ENCODE results near the gene MC5R.

Gene MC5R

GRCh38 chr18:13823707-13824395 lies at the start of gene MC5R:
TSS of gene MC5R (plus strand) at chr18:13824149. CDS start at chr18:13825766, 1,617 bp downstream.
- peak; percentile 50 to 61 for DNase-seq (ENCODE audit: low read depth in 1 of 2, low spot score in 1 of 2)

- no peak for DNase-seq (ENCODE audit: low read depth in 1 of 2, low spot score in 1 of 2)
Observed at GRCh38 chr18:13775058-13775457, 48.9 kb upstream of the MC5R start.

- no peak for DNase-seq (ENCODE audit: low read depth in 1 of 2, low spot score in 1 of 2)
Observed at GRCh38 chr18:13791181-13791580, 32.8 kb upstream of the MC5R start.

GRCh38 chr18:13793819-13794218 lies 30.1 kb upstream of the MC5R start:
- no peak for DNase-seq (ENCODE audit: low read depth in 1 of 2, low spot score in 1 of 2)

GRCh38 chr18:13796515-13796914 lies 27.4 kb upstream of the MC5R start:
- no peak for DNase-seq (ENCODE audit: low read depth in 1 of 2, low spot score in 1 of 2)

GRCh38 chr18:13797157-13797611 lies 26.8 kb upstream of the MC5R start:
- no peak for DNase-seq (ENCODE audit: low read depth in 1 of 2, low spot score in 1 of 2)

- no peak for DNase-seq (ENCODE audit: low read depth in 1 of 2, low spot score in 1 of 2)
Observed at GRCh38 chr18:13799396-13799795, 24.6 kb upstream of the MC5R start.

- DNase-seq (ENCODE audit: low read depth in 1 of 2, low spot score in 1 of 2), result no peak
Observed at GRCh38 chr18:13800505-13801259, 23.3 kb upstream of the MC5R start.

DNA sequence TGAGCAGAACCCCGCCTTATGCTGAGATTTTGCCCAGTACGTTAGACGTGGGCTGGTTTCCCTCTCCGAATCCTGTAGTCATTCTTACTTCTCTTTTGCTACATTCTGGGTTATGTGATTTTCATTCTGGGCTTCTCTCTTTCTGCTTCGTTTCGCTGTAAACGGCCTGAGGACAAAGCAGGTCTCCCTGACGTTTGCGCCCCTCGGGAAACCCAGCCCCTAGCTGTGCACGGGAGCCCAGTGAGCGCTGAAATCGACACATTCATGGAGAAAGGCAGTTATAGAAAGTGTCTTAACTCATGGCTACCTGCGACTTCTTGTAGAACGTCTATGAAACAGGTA lies 22.7 kb upstream of the MC5R start:
- no peak for DNase-seq (ENCODE audit: low read depth in 1 of 2, low spot score in 1 of 2)

DNA sequence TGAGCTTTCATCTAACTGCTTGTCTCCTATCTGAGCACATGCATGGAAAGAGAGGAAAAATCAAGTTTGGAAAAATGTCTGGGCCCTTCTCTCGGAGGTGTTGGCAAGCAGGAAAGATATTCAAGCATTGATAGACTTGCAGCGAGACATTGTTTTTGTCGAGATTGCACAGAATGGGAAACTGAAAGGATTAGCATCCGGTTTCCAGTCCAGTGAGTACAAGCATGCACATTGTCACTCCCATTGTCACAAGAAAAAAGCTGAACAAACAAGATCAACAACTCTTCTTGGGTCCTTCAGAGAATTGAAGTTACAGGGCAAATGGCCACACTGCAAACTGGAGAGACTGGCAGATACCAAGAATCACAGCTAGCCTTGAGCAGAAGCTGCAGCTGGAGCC lies 19.6 kb upstream of the MC5R start:
- no peak for DNase-seq (ENCODE audit: low read depth in 1 of 2, low spot score in 1 of 2)

DNA sequence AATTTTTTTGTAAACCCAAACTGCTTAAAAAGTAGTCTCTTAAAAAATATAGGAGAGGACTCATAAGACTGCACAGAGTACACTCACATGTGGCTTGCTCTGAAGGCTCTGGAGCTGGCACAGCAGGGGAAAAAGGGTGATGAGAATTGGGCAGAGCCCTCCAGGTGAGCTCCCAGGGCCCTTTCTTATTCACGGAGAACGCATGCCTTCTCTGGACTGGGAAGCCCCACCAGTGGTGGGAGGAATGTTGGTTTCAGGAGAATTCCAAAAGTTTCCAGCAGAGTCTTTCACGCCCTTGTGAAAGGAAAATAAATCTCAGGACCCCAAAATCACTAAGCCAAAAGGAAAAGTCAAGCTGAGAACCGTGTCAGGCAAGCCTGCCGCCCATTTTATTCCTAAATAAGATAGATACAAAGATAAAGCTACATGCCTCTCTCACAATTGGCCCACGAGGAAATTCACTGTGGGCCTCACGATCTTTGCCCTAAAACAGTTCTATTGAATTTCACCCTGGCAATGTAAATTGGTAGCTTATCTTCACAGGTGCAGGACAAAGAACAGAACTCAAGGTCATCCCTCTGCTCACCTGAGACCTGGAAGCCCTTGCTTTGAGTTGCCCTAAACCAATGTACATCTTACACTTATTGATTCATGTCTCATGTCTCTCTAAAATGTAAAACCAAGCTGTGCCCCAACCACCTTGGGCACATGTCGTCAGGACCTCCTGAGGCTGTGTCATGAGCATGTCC lies 15.5 kb upstream of the MC5R start:
- DNase-seq (ENCODE audit: low read depth in 1 of 2, low spot score in 1 of 2), result no peak

DNA sequence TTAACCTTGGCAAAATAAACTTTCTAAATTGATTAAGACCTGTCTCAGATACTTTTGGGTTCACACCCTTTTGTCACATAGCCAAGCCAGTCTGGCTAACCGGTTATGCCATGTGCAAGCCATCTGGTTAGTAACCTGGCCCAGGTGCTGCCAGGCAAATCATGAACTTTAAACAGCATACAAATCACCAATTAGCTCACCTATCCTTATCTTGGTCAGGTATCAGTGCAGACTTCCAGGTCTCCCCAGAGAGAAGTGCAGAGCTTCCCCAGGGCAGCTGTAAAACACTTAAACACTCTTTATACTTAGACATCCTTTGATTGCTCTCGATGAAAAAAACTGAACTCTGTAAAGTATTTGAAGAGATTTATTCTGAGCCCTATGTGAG lies 14.9 kb upstream of the MC5R start:
- no peak for DNase-seq (ENCODE audit: low read depth in 1 of 2, low spot score in 1 of 2)

GRCh38 chr18:13809531-13810255 lies 14.3 kb upstream of the MC5R start:
- no peak for DNase-seq (ENCODE audit: low read depth in 1 of 2, low spot score in 1 of 2)

GRCh38 chr18:13810950-13811485 lies 12.9 kb upstream of the MC5R start:
- no peak for DNase-seq (ENCODE audit: low read depth in 1 of 2, low spot score in 1 of 2)

DNA sequence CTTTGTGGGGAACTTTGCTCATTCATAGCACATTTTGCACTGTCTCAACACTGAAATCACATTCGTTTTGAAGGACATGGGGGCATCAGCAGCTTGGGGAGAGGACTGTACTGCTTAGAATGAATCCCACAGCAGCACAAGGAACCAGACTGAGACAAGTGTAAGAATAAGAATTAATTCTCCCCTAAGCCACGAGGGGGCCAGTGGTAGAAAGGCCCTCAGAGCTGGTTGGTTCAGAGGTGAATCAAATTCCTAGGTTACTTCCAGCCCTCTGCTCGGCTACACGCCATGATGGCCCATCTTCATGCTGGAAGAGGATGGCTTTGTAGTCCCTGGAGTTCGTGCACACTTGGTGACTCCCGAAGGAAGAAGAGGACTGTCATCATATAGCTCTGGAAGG lies 12.0 kb upstream of the MC5R start:
- no peak for DNase-seq (ENCODE audit: low read depth in 1 of 2, low spot score in 1 of 2)

- DNase-seq (ENCODE audit: low read depth in 1 of 2, low spot score in 1 of 2), result peak in 1 of 2 donors; percentile 48
Observed at GRCh38 chr18:13813271-13813849, 10.6 kb upstream of the MC5R start.

DNA sequence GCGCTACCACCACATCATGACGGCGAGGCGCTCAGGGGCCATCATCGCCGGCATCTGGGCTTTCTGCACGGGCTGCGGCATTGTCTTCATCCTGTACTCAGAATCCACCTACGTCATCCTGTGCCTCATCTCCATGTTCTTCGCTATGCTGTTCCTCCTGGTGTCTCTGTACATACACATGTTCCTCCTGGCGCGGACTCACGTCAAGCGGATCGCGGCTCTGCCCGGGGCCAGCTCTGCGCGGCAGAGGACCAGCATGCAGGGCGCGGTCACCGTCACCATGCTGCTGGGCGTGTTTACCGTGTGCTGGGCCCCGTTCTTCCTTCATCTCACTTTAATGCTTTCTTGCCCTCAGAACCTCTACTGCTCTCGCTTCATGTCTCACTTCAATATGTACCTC lies 2.3 kb downstream of the MC5R start:
- DNase-seq (ENCODE audit: low read depth in 1 of 2, low spot score in 1 of 2), result no peak

DNA sequence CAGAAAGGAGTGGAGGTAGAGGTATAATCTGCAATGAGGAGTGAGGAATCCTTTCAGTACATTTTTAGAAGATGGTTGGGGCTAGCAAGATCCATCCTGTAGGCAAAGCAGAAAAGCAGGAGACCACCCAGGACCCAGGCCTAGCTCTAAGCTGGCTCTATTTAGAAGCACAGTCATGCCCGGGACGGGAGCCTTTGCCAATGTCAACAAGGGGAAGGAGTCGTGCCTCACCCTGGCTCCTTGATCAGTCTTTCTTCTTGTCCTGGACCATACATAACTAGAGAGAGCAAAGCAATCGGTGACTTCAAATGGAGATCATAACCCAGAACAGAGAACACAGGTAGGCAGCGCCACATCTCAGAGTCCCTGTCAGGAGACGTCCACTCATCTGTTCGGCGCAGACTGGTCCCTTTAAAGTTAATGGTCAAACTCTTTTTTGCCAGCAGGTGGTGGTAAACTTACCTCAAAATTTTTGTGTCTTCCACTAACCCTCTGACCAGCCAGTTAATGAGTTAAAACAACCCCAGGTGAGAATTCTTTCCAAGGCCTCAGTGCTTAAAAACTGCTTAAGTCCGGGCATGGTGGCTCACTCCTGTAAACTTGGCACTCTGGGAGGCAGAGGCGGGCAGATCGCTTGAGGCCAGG lies 8.0 kb downstream of the MC5R start:
- DNase-seq (ENCODE audit: low read depth in 1 of 2, low spot score in 1 of 2), result no peak

DNA sequence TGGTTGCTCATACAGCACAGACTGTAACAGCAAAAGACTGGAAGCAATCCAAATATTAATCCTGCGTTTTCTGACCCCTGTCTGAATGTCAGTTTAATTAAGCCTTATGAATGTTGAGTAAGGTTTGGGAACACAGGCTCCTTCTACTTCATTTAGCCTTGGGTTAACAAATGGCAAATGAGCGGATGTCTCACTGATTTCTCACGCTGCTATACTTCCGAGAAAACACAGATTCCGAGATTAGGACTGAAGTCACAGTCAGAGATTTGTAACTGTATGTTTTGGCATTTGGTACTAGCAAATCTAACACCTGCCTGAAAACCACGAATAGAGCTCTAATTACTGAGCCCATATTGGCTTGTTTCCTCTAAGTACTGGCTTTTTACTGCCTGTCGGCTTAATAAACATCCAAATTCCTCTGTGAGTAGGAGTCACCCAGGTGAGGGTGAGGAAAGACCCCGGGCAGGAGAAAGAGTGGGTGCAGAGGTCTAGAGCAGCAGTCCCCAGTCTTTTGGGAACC lies 10.6 kb downstream of the MC5R start:
- no peak for DNase-seq (ENCODE audit: low read depth in 1 of 2, low spot score in 1 of 2)

DNA sequence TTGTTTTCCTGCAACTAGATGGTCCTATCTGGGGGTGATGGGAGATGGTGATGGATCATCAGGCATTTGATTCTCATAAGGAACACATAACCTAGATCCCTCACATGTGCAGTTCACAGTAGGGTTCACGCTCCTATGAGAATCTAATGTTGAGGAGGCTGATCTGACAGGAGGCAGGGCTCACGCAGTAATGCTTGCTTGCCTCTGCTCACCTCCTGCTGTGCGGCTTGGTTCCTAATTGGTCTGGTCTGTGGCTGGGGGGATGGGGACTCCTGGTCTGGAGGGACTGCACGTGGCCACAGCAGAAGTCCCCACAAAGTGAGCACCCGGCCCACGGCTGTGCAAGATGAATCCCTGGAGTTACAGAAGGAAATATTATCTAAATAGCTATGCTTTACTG lies 11.3 kb downstream of the MC5R start:
- no peak for DNase-seq (ENCODE audit: low read depth in 1 of 2, low spot score in 1 of 2)

Measured in activated CD4-positive, alpha-beta T cell treated with anti-CD3 and anti-CD28 coated beads, Interleukin-2, amount 50 U/mL, for 24 hours (primary cell).